A673 (cell line): ENCODE data around the gene TRMT112.

Source experiments
- CTCF ChIP-seq: fragments of 300-800, 200-600 bp; sonication (generic); conservative IDR thresholded peaks from 2 replicates; pipeline ENCODE4 v1.5.1; 2017; ENCODE audit warnings: low read depth, mild to moderate bottlenecking, antibody characterized with exemption, low read length, moderate library complexity, mixed read lengths
- EZH2 ChIP-seq: fragments of 200-600 bp; sonication (generic); IDR thresholded peaks from 2 replicates; pipeline ENCODE4 v1.6.1; 2017; ENCODE audit warnings: borderline replicate concordance, low read depth, mild to moderate bottlenecking, mixed read lengths, antibody characterized with exemption, low read length; ENCODE audit not compliant: poor library complexity, severe bottlenecking

- no peak for TF ChIP-seq CTCF
- TF ChIP-seq EZH2: no peak
These were observed 32.1 kb downstream of the TRMT112 start, which contains the start of gene GPR137 for GRCh38 chr11:64284962-64285884.
